GM12878 (cell line): ENCODE results near the gene MACROD2. TPM values are rescaled to one million over a fixed set of nuclear protein-coding genes. Genes with fewer than 3 reads are reported as not detected.

Experiments
- ATAC-seq: fragments of 200-7000 bp; cut with Tn5 transposase; 3 replicates; pipeline ENCODE4 v1.9.1; 2020; ENCODE audit warnings: mild to moderate bottlenecking, moderate library complexity
- BruUV-seq: library from RNA; stranded (reverse); fragments of 400-500 nt; replicated peaks from 2 replicates; lab custom pipeline; 2021; lab: Mats Ljungman, UMichigan
- CTCF ChIA-PET: fragments of 300-600 bp; sonication (Branson Sonifier 250); formaldehyde crosslinking; extraction: SDS; loops from one replicate; lab custom pipeline; 2021; ENCODE audit warnings: inconsistent platforms; lab: Yijun Ruan, JAX
- POLR2A ChIA-PET: fragments of 350-600 bp; formaldehyde crosslinking; extraction: SDS; loops from one replicate; lab custom pipeline; 2021; ENCODE audit warnings: inconsistent platforms; lab: Charles Lee
- RAD21 ChIA-PET: fragments of 300-600 bp; sonication (Branson Sonifier 250); formaldehyde crosslinking; loops from one replicate; lab custom pipeline; 2023; ENCODE audit warnings: antibody characterized with exemption; ENCODE audit not compliant: unreplicated experiment; lab: Charles Lee
- SMC1A ChIA-PET: fragments of 300-600 bp; sonication (Branson Sonifier 250); formaldehyde crosslinking; loops from one replicate; lab custom pipeline; 2023; ENCODE audit not compliant: unreplicated experiment, uncharacterized antibody; lab: Charles Lee
- DNase-seq: peaks from one replicate; pipeline ENCODE4 v3.0.0-alpha.2; 2011; ENCODE audit warnings: low read depth, low spot score
- FAIRE-seq: peaks from 3 replicates; lab custom pipeline; 2011; peaks lifted over from hg19 to GRCh38; lab: Jason Lieb, UNC
- H2AFZ ChIP-seq: 2 replicates; pipeline ENCODE4 v1.6.0; 2011; ENCODE audit warnings: low read depth, low read length, control low read depth; ENCODE audit not compliant: control insufficient read depth
- H3K27ac ChIP-seq: 2 replicates; pipeline ENCODE4 v1.5.1; 2011; ENCODE audit warnings: control low read depth; ENCODE audit not compliant: control insufficient read depth, insufficient read depth
- H3K27me3 ChIP-seq, 2 experiments: replicated peaks in 1 of 2; 2 replicates each; pipeline versions ENCODE4 v1.6.0 to v1.6.1; 2011; ENCODE audit warnings: low read length in 1 of 2; ENCODE audit not compliant: control insufficient read depth in 2 of 2, insufficient read depth in 2 of 2
- H3K36me3 ChIP-seq, 2 experiments: 2 replicates each; pipeline ENCODE4 v1.5.1; 2011; ENCODE audit warnings: low read length in 1 of 2; ENCODE audit not compliant: control insufficient read depth in 2 of 2, insufficient read depth in 2 of 2
- H3K4me1 ChIP-seq: 2 replicates; pipeline ENCODE4 v1.6.1; 2011; ENCODE audit warnings: mild to moderate bottlenecking, low read length, moderate library complexity, mixed read lengths; ENCODE audit not compliant: control insufficient read depth, insufficient read depth
- H3K4me2 ChIP-seq: 2 replicates; pipeline ENCODE4 v1.6.0; 2011; ENCODE audit warnings: control low read depth; ENCODE audit not compliant: control insufficient read depth, insufficient read depth
- H3K4me3 ChIP-seq: fragments of 200-600 bp; sonication (generic); 2 replicates; pipeline ENCODE4 v1.5.1; 2016
- H3K79me2 ChIP-seq: 2 replicates; pipeline ENCODE4 v1.6.0; 2011; ENCODE audit warnings: low read length; ENCODE audit not compliant: control insufficient read depth, insufficient read depth
- H3K9ac ChIP-seq: 2 replicates; pipeline ENCODE4 v1.8.0; 2011; ENCODE audit warnings: low read length, control low read depth, mixed read lengths; ENCODE audit not compliant: control insufficient read depth, insufficient read depth
- H3K9me3 ChIP-seq: replicated peaks from 3 replicates; pipeline ENCODE4 v1.5.1; 2011; ENCODE audit warnings: mild to moderate bottlenecking, low read length; ENCODE audit not compliant: control insufficient read depth, insufficient read depth
- H4K20me1 ChIP-seq: 2 replicates; pipeline ENCODE4 v1.6.0; 2011; ENCODE audit not compliant: control insufficient read depth, insufficient read depth
- BACH1 ChIP-seq: fragments of 450-650 bp; IDR thresholded peaks from 2 replicates; pipeline ENCODE4 v1.6.1; 2017; ENCODE audit warnings: mild to moderate bottlenecking, borderline replicate concordance
- KAT2A ChIP-seq: conservative IDR thresholded peaks from 2 replicates; pipeline ENCODE4 v1.6.1; 2011; ENCODE audit warnings: low read depth, low read length; ENCODE audit not compliant: control insufficient read depth
- MTA3 ChIP-seq: IDR thresholded peaks from 2 replicates; pipeline ENCODE4 v1.6.1; 2012; ENCODE audit warnings: low read length, inconsistent platforms, borderline replicate concordance
- RAD21 ChIP-seq: IDR thresholded peaks from 2 replicates; pipeline ENCODE4 v1.6.1; 2011; ENCODE audit warnings: mild to moderate bottlenecking, low read depth, low read length, moderate library complexity; ENCODE audit not compliant: insufficient read depth
- SIX5 ChIP-seq: IDR thresholded peaks from 2 replicates; pipeline ENCODE4 v1.6.1; 2011; ENCODE audit warnings: mild to moderate bottlenecking, low read depth, low read length, moderate library complexity; ENCODE audit not compliant: severe bottlenecking
- SUPT20H ChIP-seq: IDR thresholded peaks from 2 replicates; pipeline ENCODE4 v1.6.1; 2011; ENCODE audit warnings: low read depth, mild to moderate bottlenecking, low read length, moderate library complexity, borderline replicate concordance; ENCODE audit not compliant: control insufficient read depth
- WRNIP1 ChIP-seq: IDR thresholded peaks from 2 replicates; pipeline ENCODE4 v1.6.1; 2011; ENCODE audit warnings: low read depth, low read length, improper control_type of control experiment, borderline replicate concordance
- ZNF207 ChIP-seq: fragments of 450-650 bp; IDR thresholded peaks from 2 replicates; pipeline ENCODE4 v1.6.1; 2014; ENCODE audit warnings: antibody characterized with exemption, mild to moderate bottlenecking, borderline replicate concordance
- WGBS: methylation state at CpG from one replicate; pipeline ENCODE4 v1.1.6; 2016; ENCODE audit warnings: low lambda C conversion rate; ENCODE audit not compliant: insufficient replicate concordance, insufficient coverage; ENCODE audit errors: missing lambda C conversion rate; 5-methylcytosine and 5-hydroxymethylcytosine counted together
- in situ Hi-C: fragments of 300-500 bp; cut with MboI; formaldehyde crosslinking; loops from 9 replicates; pipeline ENCODE4 v1.14.3; 2018; ENCODE audit warnings: mixed read lengths
- intact Hi-C: fragments of 100-400 bp; cut with micrococcal nuclease; formaldehyde crosslinking; loops from one replicate; pipeline ENCODE4 v1.14.2; 2022; ENCODE audit not compliant: unreplicated experiment
- polyA plus RNA-seq, 11 experiments: library from polyadenylated mRNA; depleted of rRNA in 4 of 11; unstranded in 6 of 11; stranded (reverse) in 5 of 11; fragments of >200 nt; fragmentation: Nextera tagmentation in 4 of 11; fragmentation: Illumina TruSeq in 1 of 11; extraction: Ambion mirVana in 4 of 11; extraction: Trizol in 1 of 11; gene quantifications; 1 replicate in 1 of 11; 2 replicates in 10 of 11; pipeline versions ENCODE4 v1.2.1 to v1.2.3, GENCODE V29; 2011 to 2016; ENCODE audit warnings: inconsistent platforms in 2 of 11, missing spikeins in 2 of 11, low read depth in 1 of 11
- total RNA-seq, 4 experiments: library from RNA; depleted of rRNA in 3 of 4; stranded (reverse); fragments of >200 nt in 3 of 4; fragmentation: Illumina TruSeq in 1 of 4; extraction: Trizol in 1 of 4; gene quantifications; 2 replicates each; pipeline versions ENCODE4 v1.2.1 to v1.2.3, GENCODE V29; 2013 to 2021
- TF ChIP-seq, protein P1 (sequence below): fragments of 450-650 bp; IDR thresholded peaks from 2 replicates; pipeline ENCODE4 v1.6.1; 2017; ENCODE audit warnings: borderline replicate concordance

MACROD2 gene
- total and polyA plus RNA-seq, 10 of the 15 experiments (the other 5 are each of a cell fraction or from before 2014, with no cell fraction given), result 1.1 to 21.5 (median 2.2) TPM

DNA sequence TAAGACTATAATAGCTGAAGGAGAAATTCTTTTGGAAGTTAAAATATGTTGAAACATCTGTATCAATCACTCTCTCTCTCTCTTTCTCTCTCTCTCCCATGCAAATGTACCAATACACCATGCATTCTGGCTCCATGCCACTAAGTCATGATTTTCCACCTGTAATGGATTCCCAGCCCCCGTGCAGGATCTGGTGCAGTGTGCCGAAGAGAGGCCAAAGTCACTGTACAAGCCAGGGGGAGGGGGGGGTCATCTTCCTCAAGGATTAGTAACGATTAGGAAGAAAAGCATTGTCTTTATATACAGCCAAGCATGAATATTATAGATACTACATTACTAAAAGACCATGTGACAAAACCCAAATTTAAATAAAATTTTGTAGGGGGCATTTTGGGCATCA is 1852.8 kb downstream of the MACROD2 start (continued):
- TF ChIP-seq SUPT20H (no peak), ZNF207 (no peak), RAD21 (no peak)

DNA sequence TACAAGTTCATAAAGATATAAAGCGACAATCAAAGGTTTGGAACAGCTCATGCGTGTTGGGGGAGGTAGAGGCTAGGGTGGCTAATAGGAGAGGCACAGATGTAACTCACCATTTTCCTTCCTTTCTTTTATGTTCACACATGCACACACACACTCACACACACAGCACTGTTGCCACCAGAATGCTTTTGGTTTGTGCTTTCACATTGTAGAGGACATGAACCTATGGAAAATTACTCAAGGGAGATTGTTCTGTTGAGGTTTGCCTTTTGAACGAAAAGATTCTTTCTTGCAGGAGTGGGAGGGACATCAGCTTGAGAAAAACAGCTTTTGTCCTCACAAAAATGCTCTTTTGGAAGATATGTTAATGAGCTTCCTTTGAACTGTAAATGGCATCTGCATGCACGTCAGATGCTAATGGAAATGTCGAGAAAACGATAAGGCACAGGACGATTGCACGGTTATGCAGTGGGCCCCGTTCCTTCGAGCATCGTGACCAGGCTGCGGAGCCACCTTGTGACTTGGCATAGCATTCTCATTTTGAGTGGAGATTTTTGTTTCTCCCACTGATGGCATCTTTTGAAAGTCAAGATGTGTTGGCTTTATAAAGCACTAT is 1853.8 kb downstream of the MACROD2 start:
- DNase-seq (no peak), ATAC-seq (no peak), FAIRE-seq (no peak)
- ChIA-PET CTCF (no interaction called here), SMC1A (no interaction called here), RAD21 (no interaction called here), POLR2A (no interaction called here)
- Histone ChIP-seq H3K9me3 (no peaks in the 10 kb centered on the region; the same call in 2 of the 3 replicates), H3K27me3 (no peaks in the 10 kb centered on the region), H3K4me1 (no peaks in the 10 kb centered on the region), H3K79me2 (no peaks in the 10 kb centered on the region), H3K4me2 (no peak overlapping the region), H3K4me3 (no peak overlapping the region), H3K9ac (no peak overlapping the region), H2AFZ (no peak overlapping the region), H3K36me3 (no peaks in the 10 kb centered on the region), H4K20me1 (no peaks in the 10 kb centered on the region), H3K27ac (no peak overlapping the region)
- in situ Hi-C loops (no loop called here), intact Hi-C loops (no loop called here)
- no TSS peak for BruUV-seq
- 63% methylated on average over 12 of the region's 12 CpGs for WGBS
- no peak for TF ChIP-seq SIX5
- TF ChIP-seq WRNIP1, result no peak

DNA sequence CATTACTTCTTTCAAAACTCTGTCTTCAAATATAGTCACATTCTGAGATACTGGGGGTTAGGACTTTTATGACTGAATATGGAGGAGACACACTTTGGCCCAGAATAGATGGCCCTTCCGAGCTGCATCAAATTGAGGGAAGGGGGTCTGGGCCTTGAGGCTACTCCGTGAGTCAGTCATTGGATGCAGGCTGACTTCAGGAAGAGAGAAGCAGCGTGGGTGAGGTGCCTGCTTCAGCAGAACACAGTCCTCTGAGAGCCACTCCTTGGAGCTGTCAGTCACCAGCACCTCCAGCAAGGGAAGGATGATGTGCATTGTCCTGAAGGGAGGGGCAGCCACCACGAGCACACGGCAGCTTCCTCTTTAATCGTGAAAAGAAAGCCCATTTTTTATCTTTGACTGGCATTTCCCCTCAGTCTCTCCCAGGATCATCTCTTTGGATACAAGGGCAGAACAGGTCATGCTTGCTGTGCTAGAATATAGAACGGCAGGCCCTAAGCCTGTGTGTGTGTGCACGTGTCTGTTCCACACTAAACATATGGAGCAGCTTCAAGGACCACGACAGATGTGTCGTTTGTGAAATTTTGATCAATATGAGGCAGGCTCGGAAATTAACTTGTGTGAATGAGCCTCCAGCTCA is 1856.4 kb downstream of the MACROD2 start:
- no TSS peak for BruUV-seq
- in situ Hi-C loops, result no loop called here

More for the DNA sequence above, 1856.4 kb downstream of the MACROD2 start:
- no peak for DNase-seq
- SMC1A ChIA-PET, result no interaction called here
- no peaks in the 10 kb centered on the region for H4K20me1 ChIP-seq
- H3K4me1 ChIP-seq, result no peaks in the 10 kb centered on the region
- H2AFZ ChIP-seq, result no peak overlapping the region
- no peak overlapping the region for H3K27ac ChIP-seq
- no peak overlapping the region for H3K4me2 ChIP-seq
- no peak for FAIRE-seq
- intact Hi-C loops, result no loop called here
- CTCF ChIA-PET, result no interaction called here
- no peaks in the 10 kb centered on the region for H3K27me3 ChIP-seq
- TF ChIP-seq, protein P1, sequence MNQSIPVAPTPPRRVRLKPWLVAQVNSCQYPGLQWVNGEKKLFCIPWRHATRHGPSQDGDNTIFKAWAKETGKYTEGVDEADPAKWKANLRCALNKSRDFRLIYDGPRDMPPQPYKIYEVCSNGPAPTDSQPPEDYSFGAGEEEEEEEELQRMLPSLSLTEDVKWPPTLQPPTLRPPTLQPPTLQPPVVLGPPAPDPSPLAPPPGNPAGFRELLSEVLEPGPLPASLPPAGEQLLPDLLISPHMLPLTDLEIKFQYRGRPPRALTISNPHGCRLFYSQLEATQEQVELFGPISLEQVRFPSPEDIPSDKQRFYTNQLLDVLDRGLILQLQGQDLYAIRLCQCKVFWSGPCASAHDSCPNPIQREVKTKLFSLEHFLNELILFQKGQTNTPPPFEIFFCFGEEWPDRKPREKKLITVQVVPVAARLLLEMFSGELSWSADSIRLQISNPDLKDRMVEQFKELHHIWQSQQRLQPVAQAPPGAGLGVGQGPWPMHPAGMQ, result no peak
- TF ChIP-seq MTA3, result no peak
- TF ChIP-seq KAT2A, result no peak
- no peak for TF ChIP-seq BACH1
- no peaks in the 10 kb centered on the region for H3K79me2 ChIP-seq
- H3K4me3 ChIP-seq, result no peak overlapping the region
- POLR2A ChIA-PET, result no interaction called here
- ATAC-seq, result no peak
- H3K36me3 ChIP-seq, result no peaks in the 10 kb centered on the region
- RAD21 ChIA-PET, result no interaction called here
- no peak overlapping the region for H3K9ac ChIP-seq
- 63% methylated on average over 11 of the region's 11 CpGs for WGBS
- no peaks in the 10 kb centered on the region; the same call in 2 of the 3 replicates for H3K9me3 ChIP-seq
